ENCODE results near the gene CTBP1.
A peak's percentile ranks its signal among the peaks of the same experiment; 100 is the strongest.

Gene CTBP1

DNA sequence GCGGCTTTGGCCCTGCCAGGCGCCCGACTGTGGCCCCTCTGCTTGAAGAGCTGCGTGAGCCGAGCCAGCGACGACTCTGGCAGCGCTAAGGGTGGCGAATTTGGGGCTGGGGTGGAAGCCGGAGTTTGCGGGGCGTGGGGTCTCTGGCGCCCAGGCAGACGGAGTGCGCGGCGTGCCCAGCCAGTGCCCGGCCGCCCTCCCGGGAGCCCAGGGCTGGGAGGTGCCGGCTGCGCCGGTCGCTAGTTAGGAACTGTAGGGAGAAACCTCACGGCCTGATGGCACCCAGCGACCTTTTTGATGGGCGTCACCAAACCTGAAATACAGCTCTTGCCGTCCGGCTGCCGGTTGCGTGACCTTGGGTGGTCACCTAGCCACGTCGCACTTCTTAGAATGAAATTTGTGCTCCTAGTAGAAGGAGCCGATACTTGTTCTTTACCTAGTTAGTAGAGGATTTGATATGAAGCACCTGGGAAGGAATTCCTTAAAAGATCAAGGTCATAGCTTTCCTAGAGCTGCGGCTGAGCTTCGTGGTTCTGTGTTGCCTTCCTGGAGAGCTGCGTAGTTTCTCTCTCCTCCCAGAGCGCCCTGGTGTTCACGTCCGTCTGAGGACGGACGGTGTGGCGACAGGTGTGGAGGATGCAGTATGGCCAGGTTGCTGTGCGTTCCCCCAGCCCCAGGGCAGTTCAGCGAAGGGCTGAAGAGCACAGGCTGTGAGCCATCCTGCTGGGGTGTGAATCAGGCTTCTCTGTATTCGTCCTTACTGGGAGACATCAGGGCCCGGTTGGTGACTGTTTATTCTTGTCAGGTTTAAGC lies 41.4 kb upstream of the CTBP1 start:
- peak; percentile 66 for DNase-seq (ENCODE audit: low read depth)
- H3K4me3 ChIP-seq (ENCODE audit: low read length), result peak overlapping the region; percentile 85
- no peak for TF ChIP-seq CTCF (IDR thresholded peaks at IDR 0.05; ENCODE audit: insufficient read depth, low read depth, low read length, missing control alignments)

- DNase-seq (ENCODE audit: low read depth), result peak; percentile 98
- peak within 1 kb of the TSS; percentile 85 for H3K4me3 ChIP-seq (ENCODE audit: low read length)
- no peak for TF ChIP-seq CTCF (IDR thresholded peaks at IDR 0.05; ENCODE audit: insufficient read depth, low read depth, low read length, missing control alignments)
These were observed 40.6 kb upstream of the CTBP1 start, which contains the start of gene MAEA for GRCh38 chr4:1289207-1290164. Gene MAEA, plus strand, starts transcription at chr4:1289891. Its CDS starts 23 bp downstream, at chr4:1289914.

DNA sequence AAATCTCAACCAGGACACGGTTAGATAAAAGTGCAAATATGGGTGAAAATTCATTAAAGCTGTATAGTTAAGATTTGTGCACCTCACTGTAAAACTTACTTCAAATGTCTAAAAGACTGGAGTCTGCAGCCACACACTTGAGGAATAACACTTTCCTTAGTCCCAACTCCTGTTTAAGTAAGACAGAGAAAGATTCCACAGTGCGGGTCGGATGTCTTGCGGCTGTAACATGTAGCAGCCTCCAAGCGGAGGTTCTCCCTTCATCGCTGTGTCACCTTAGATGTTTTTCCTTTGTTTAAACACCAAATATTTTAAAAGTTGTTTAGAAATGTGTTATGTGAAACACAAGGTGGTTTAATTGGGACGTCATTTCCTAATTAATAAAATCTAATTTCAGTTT lies 39.9 kb upstream of the CTBP1 start:
- no peak for TF ChIP-seq CTCF (IDR thresholded peaks at IDR 0.05; ENCODE audit: insufficient read depth, low read depth, low read length, missing control alignments)
- H3K4me3 ChIP-seq (ENCODE audit: low read length), result peak overlapping the region; percentile 85
- DNase-seq (ENCODE audit: low read depth), result no peak

GRCh38 chr4:1285790-1286553 lies 37.0 kb upstream of the CTBP1 start:
- DNase-seq (ENCODE audit: low read depth), result no peak
- no peak overlapping the region for H3K4me3 ChIP-seq (ENCODE audit: low read length)
- TF ChIP-seq CTCF (IDR thresholded peaks at IDR 0.05; ENCODE audit: insufficient read depth, low read depth, low read length, missing control alignments), result no peak

GRCh38 chr4:1285151-1285789 lies 36.3 kb upstream of the CTBP1 start:
- no peak for TF ChIP-seq CTCF (IDR thresholded peaks at IDR 0.05; ENCODE audit: insufficient read depth, low read depth, low read length, missing control alignments)
- no peak overlapping the region for H3K4me3 ChIP-seq (ENCODE audit: low read length)
- DNase-seq (ENCODE audit: low read depth), result no peak

DNA sequence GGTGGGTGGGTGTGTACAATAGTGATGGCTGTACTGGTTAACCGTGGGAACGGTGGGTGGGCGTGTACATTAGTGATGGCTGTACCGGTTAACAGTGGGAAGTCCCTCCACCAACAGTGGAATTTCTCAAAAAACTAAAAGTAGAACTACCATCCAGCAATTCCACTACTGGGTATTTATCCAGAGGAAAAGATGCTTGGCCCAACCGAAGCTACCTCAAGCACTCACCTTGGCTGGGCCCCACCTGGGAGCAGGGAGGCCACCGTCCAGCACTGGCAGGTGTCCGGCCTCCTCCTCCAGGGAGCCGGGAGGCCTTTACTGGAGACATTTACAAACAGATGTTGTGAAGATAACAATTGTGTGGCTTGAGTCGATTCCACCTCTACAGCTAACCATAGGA lies 34.8 kb upstream of the CTBP1 start:
- DNase-seq (ENCODE audit: low read depth), result no peak
- no peak overlapping the region for H3K4me3 ChIP-seq (ENCODE audit: low read length)
- no peak for TF ChIP-seq CTCF (IDR thresholded peaks at IDR 0.05; ENCODE audit: insufficient read depth, low read depth, low read length, missing control alignments)

Measured in epithelial cell of esophagus (primary cell).